Esophagus (tissue), 2 donors: Measurements from ENCODE around the gene CTSC. TPM values are rescaled to one million over a fixed set of nuclear protein-coding genes. Genes with fewer than 3 reads are reported as not detected.

Source experiments
- H3K27ac ChIP-seq, 2 donors: one replicate each; pipeline ENCODE4 v1.5.1; 2013; ENCODE audit warnings: low read depth in 2 of 2, mild to moderate bottlenecking in 2 of 2, inconsistent platforms in 1 of 2, low read length in 1 of 2, moderate library complexity in 1 of 2
- H3K27me3 ChIP-seq, 2 donors: one replicate each; pipeline ENCODE4 v1.6.1; 2013; ENCODE audit warnings: low read length in 2 of 2, control low read depth in 1 of 2, mild to moderate bottlenecking in 1 of 2; ENCODE audit not compliant: insufficient read depth in 2 of 2, control insufficient read depth in 1 of 2
- H3K36me3 ChIP-seq, 2 donors: one replicate each; pipeline ENCODE4 v1.6.1; 2013; ENCODE audit warnings: low read length in 1 of 2; ENCODE audit not compliant: control insufficient read depth in 2 of 2, insufficient read depth in 2 of 2
- H3K4me1 ChIP-seq, 2 donors: one replicate each; pipeline ENCODE4 v1.6.1; 2013; ENCODE audit warnings: low read length in 1 of 2; ENCODE audit not compliant: control insufficient read depth in 2 of 2, insufficient read depth in 2 of 2
- H3K4me3 ChIP-seq, 2 donors: one replicate each; pipeline ENCODE4 v1.5.1; 2013; ENCODE audit warnings: low read length in 2 of 2, mild to moderate bottlenecking in 2 of 2, low read depth in 1 of 2, moderate library complexity in 1 of 2
- H3K9me3 ChIP-seq, 2 donors: one replicate each; pipeline ENCODE4 v1.6.1; 2013; ENCODE audit warnings: mild to moderate bottlenecking in 2 of 2, low read depth in 1 of 2, low read length in 1 of 2, moderate library complexity in 1 of 2; ENCODE audit not compliant: control insufficient read depth in 2 of 2, insufficient read depth in 1 of 2
- WGBS, 2 donors: extraction: QIAGEN DNeasy Blood & Tissue Kit; methylation state at CpG; one replicate each; pipeline ENCODE4 v1.1.7; 2013; 5-methylcytosine and 5-hydroxymethylcytosine counted together
- polyA plus RNA-seq, 2 donors: library from polyadenylated mRNA; stranded (reverse); fragments of 200-250 nt; gene quantifications; one replicate each; pipeline ENCODE4 v1.2.3, GENCODE V29; 2013
- donor health status: healthy with polysubstance abuse.
- donor health status: Bipolar disorder and iron deficiency.

CTSC gene
- polyA plus RNA-seq, 2 donors: 33.8 to 35.3 TPM

- no peaks in the 10 kb centered on the region for H3K4me1 ChIP-seq
- H3K4me3 ChIP-seq: no peak overlapping the region
- H3K36me3 ChIP-seq: no peaks in the 10 kb centered on the region
- no peaks in the 10 kb centered on the region for H3K27me3 ChIP-seq
- WGBS, 2 donors: 80 to 82% methylated on average over 2 of the region's 2 CpGs
- H3K27ac ChIP-seq: no peak overlapping the region
- no peaks in the 10 kb centered on the region for H3K9me3 ChIP-seq
Measured at GRCh38 chr11:88354912-88355311, 17.4 kb upstream of the CTSC start.

GRCh38 chr11:88353835-88354496 is 16.4 kb upstream of the CTSC start:
- Histone ChIP-seq H3K4me1 (no peaks in the 10 kb centered on the region), H3K36me3 (no peaks in the 10 kb centered on the region), H3K4me3 (no peak overlapping the region), H3K9me3 (no peaks in the 10 kb centered on the region), H3K27me3 (no peaks in the 10 kb centered on the region), H3K27ac (no peak overlapping the region)
- WGBS, 2 donors: 65% methylated on average over 4 of the region's 4 CpGs

- no peaks in the 10 kb centered on the region for H3K36me3 ChIP-seq
- WGBS, 2 donors: 70 to 81% methylated on average over 3 of the region's 3 CpGs
- H3K4me1 ChIP-seq: no peaks in the 10 kb centered on the region
- no peak overlapping the region for H3K27ac ChIP-seq
- H3K9me3 ChIP-seq: no peaks in the 10 kb centered on the region
- H3K27me3 ChIP-seq: no peaks in the 10 kb centered on the region
- no peak overlapping the region for H3K4me3 ChIP-seq
Measured at GRCh38 chr11:88353386-88353785, 15.8 kb upstream of the CTSC start.

GRCh38 chr11:88352139-88352538 is 14.6 kb upstream of the CTSC start:
- Histone ChIP-seq H3K4me1 (no peaks in the 10 kb centered on the region), H3K9me3 (no peaks in the 10 kb centered on the region), H3K27me3 (no peaks in the 10 kb centered on the region), H3K36me3 (no peaks in the 10 kb centered on the region), H3K27ac (no peak overlapping the region), H3K4me3 (no peak overlapping the region)

GRCh38 chr11:88348870-88349269 is 11.3 kb upstream of the CTSC start:
- Histone ChIP-seq H3K27ac (no peak overlapping the region), H3K27me3 (no peaks in the 10 kb centered on the region), H3K36me3 (no peaks in the 10 kb centered on the region), H3K4me1 (no peaks in the 10 kb centered on the region), H3K9me3 (no peaks in the 10 kb centered on the region), H3K4me3 (no peak overlapping the region)
- WGBS, 2 donors: 71% methylated on average over 1 of the region's 1 CpG

- Histone ChIP-seq H3K27ac (no peak overlapping the region), H3K4me1 (no peaks in the 10 kb centered on the region), H3K4me3 (no peak overlapping the region), H3K27me3 (no peaks in the 10 kb centered on the region), H3K36me3 (no peaks in the 10 kb centered on the region), H3K9me3 (no peaks in the 10 kb centered on the region)
- WGBS, 2 donors: 93 to 96% methylated on average over 1 of the region's 1 CpG
Measured at GRCh38 chr11:88345949-88346348, 8.4 kb upstream of the CTSC start.

GRCh38 chr11:88345408-88345807 is 7.9 kb upstream of the CTSC start:
- Histone ChIP-seq H3K27me3 (no peaks in the 10 kb centered on the region), H3K9me3 (no peaks in the 10 kb centered on the region), H3K4me1 (no peaks in the 10 kb centered on the region), H3K4me3 (no peak overlapping the region), H3K36me3 (no peaks in the 10 kb centered on the region), H3K27ac (no peak overlapping the region)
- WGBS, 2 donors: 81 to 91% methylated on average over 2 of the region's 2 CpGs

- Histone ChIP-seq H3K4me3 (no peak overlapping the region), H3K4me1 (no peaks in the 10 kb centered on the region), H3K27ac (no peak overlapping the region), H3K9me3 (no peaks in the 10 kb centered on the region), H3K36me3 (no peaks in the 10 kb centered on the region), H3K27me3 (no peaks in the 10 kb centered on the region)
- 92 to 96% methylated on average over 2 of the region's 2 CpGs for WGBS, 2 donors
Measured at GRCh38 chr11:88344869-88345268, 7.3 kb upstream of the CTSC start.

- Histone ChIP-seq H3K27me3 (no peaks in the 10 kb centered on the region), H3K4me3 (no peak overlapping the region), H3K27ac (no peak overlapping the region), H3K9me3 (no peaks in the 10 kb centered on the region), H3K4me1 (no peaks in the 10 kb centered on the region), H3K36me3 (no peaks in the 10 kb centered on the region)
- 89 to 91% methylated on average over 4 of the region's 4 CpGs for WGBS, 2 donors
Measured at GRCh38 chr11:88341522-88342251, 4.2 kb upstream of the CTSC start.

- Histone ChIP-seq H3K9me3 (no peaks in the 10 kb centered on the region), H3K4me3 (no peak overlapping the region), H3K27ac (no peak overlapping the region), H3K36me3 (no peaks in the 10 kb centered on the region), H3K27me3 (no peaks in the 10 kb centered on the region), H3K4me1 (no peaks in the 10 kb centered on the region)
- 75 to 85% methylated on average over 3 of the region's 3 CpGs for WGBS, 2 donors
Measured at GRCh38 chr11:88340366-88340935, 2.9 kb upstream of the CTSC start.
